GM12878 (cell line): ENCODE measurements around the gene RGS14. TPM values are rescaled to one million over a fixed set of nuclear protein-coding genes. Genes with fewer than 3 reads are reported as not detected.
A peak's percentile ranks its signal among the peaks of the same experiment; 100 is the strongest.

ENCODE experiments used
- CBFB ChIP-seq: IDR thresholded peaks from 2 replicates; pipeline ENCODE4 v1.6.1; 2016; ENCODE audit warnings: antibody characterized with exemption, low read depth
- DPF2 ChIP-seq: fragments of 450-650 bp; IDR thresholded peaks from 2 replicates; pipeline ENCODE4 v1.6.1; 2017; ENCODE audit warnings: mild to moderate bottlenecking
- ETV6 ChIP-seq, 2 experiments: fragments of 450-650 bp in 1 of 2; IDR thresholded peaks in 1 of 2; conservative IDR thresholded peaks in 1 of 2; 2 replicates each; pipeline ENCODE4 v1.6.1; 2014; ENCODE audit warnings: antibody characterized with exemption in 1 of 2, borderline replicate concordance in 1 of 2, low read depth in 1 of 2, mild to moderate bottlenecking in 1 of 2, moderate library complexity in 1 of 2
- FOXK2 ChIP-seq: fragments of 450-650 bp; IDR thresholded peaks from 2 replicates; pipeline ENCODE4 v1.6.1; 2017; ENCODE audit warnings: mild to moderate bottlenecking, moderate library complexity
- JUND ChIP-seq: IDR thresholded peaks from 2 replicates; pipeline ENCODE4 v1.6.1; 2012; ENCODE audit warnings: low read depth, mild to moderate bottlenecking, low read length, improper control_type of control experiment, moderate library complexity
- LARP7 ChIP-seq: fragments of 450-650 bp; IDR thresholded peaks from 2 replicates; pipeline ENCODE4 v1.6.1; 2017; ENCODE audit warnings: mild to moderate bottlenecking
- SIN3A ChIP-seq: IDR thresholded peaks from 2 replicates; pipeline ENCODE4 v1.6.1; 2012; ENCODE audit warnings: low read depth, low read length, improper control_type of control experiment
- SMARCA5 ChIP-seq: fragments of 450-650 bp; IDR thresholded peaks from 2 replicates; pipeline ENCODE4 v1.6.1; 2017; ENCODE audit warnings: mild to moderate bottlenecking
- SP1 ChIP-seq: IDR thresholded peaks from one replicate; pipeline ENCODE4 v1.6.1; 2011; ENCODE audit warnings: low read depth, low read length
- SRF ChIP-seq, 2 experiments: IDR thresholded peaks; 2 replicates each; pipeline ENCODE4 v1.6.1; 2011; ENCODE audit warnings: low read depth in 2 of 2, low read length in 2 of 2, mild to moderate bottlenecking in 1 of 2, moderate library complexity in 1 of 2
- SUPT20H ChIP-seq: IDR thresholded peaks from 2 replicates; pipeline ENCODE4 v1.6.1; 2011; ENCODE audit warnings: low read depth, mild to moderate bottlenecking, low read length, moderate library complexity, borderline replicate concordance; ENCODE audit not compliant: control insufficient read depth
- polyA plus RNA-seq, 11 experiments: library from polyadenylated mRNA; depleted of rRNA in 4 of 11; unstranded in 6 of 11; stranded (reverse) in 5 of 11; fragments of >200 nt; fragmentation: Nextera tagmentation in 4 of 11; fragmentation: Illumina TruSeq in 1 of 11; extraction: Ambion mirVana in 4 of 11; extraction: Trizol in 1 of 11; gene quantifications; 1 replicate in 1 of 11; 2 replicates in 10 of 11; pipeline versions ENCODE4 v1.2.1 to v1.2.3, GENCODE V29; 2011 to 2016; ENCODE audit warnings: inconsistent platforms in 2 of 11, missing spikeins in 2 of 11, low read depth in 1 of 11
- total RNA-seq, 4 experiments: library from RNA; depleted of rRNA in 3 of 4; stranded (reverse); fragments of >200 nt in 3 of 4; fragmentation: Illumina TruSeq in 1 of 4; extraction: Trizol in 1 of 4; gene quantifications; 2 replicates each; pipeline versions ENCODE4 v1.2.1 to v1.2.3, GENCODE V29; 2013 to 2021
- TF ChIP-seq, protein P1 (sequence below): fragments of 450-650 bp; IDR thresholded peaks from 2 replicates; pipeline ENCODE4 v1.6.1; 2017; ENCODE audit warnings: low read depth, mild to moderate bottlenecking, moderate library complexity
- TF ChIP-seq, protein P2 (sequence below): fragments of 450-650 bp; IDR thresholded peaks from 2 replicates; pipeline ENCODE4 v1.6.1; 2016; ENCODE audit warnings: mild to moderate bottlenecking, moderate library complexity, borderline replicate concordance
- TF ChIP-seq, protein P3 (sequence below): IDR thresholded peaks from 2 replicates; pipeline ENCODE4 v1.6.1; 2012; ENCODE audit warnings: low read length, inconsistent platforms
- TF ChIP-seq, protein P4 (sequence below): IDR thresholded peaks from 2 replicates; pipeline ENCODE4 v1.6.1; 2012; ENCODE audit warnings: mild to moderate bottlenecking, low read depth, low read length
- TF ChIP-seq, protein P5 (sequence below): IDR thresholded peaks from 2 replicates; pipeline ENCODE4 v1.6.1; 2011; ENCODE audit warnings: borderline replicate concordance, low read depth, mild to moderate bottlenecking, moderate library complexity, mixed read lengths, low read length; ENCODE audit not compliant: insufficient read depth; ENCODE audit errors: extremely low read length

The RGS14 gene
- total and polyA plus RNA-seq, 10 of the 15 experiments (the other 5 are each of a cell fraction or from before 2014, with no cell fraction given): 0.19 to 88.7 (median 54.8) TPM

DNA sequence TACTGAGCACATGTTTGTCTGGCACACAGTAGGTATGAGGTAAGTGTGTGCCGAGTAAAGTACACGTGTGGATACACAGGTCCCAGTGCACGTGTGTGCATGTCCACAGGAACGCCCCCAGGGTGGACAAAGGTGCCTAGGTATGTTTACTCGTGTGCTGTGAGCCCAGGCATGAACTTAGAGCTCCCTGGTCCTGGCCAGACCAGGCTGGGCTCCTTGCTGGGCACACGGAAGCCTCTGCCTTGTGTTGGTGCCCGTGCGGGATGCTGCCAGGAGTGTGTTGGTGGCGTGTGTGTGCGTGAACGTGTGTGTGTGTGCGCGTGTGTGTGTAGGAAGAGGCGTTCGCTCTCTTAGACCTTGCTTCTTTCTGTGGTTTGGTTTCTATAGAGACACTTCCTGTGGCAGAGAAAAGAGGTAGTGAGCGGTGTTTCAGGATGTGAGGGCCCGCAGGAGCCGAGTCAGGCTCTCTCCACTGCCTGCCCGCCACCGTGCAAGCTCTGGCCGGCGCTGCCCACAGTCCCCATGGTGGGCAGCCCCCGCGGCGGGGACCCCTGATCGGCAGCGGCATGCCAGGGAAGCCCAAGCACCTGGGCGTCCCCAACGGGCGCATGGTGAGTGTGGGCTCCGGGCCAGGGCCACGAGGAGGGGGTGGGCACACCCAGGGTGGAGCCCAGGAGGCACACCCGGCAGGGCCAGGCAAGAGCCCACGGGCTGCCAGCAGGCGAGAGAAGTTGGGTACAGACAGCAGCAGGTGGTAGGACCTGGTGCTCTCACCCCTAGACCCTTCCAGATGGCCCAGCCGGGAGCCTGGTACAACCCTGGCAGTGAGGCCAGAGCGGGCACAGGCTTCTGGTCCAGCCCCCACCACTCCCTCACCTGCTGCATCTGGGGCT is at the start of gene RGS14 (continued):
- TF ChIP-seq ETV6 (conservative IDR thresholded peaks at IDR 0.05 in 1 of 2, IDR thresholded peaks at IDR 0.05 in 1 of 2; ENCODE audit: borderline replicate concordance in 1 of 2, low read depth in 1 of 2): peak in 1 of 2 experiments; percentile 95; a peak in 2 of 4 replicates
- no peak for TF ChIP-seq JUND
- TF ChIP-seq, protein P1, sequence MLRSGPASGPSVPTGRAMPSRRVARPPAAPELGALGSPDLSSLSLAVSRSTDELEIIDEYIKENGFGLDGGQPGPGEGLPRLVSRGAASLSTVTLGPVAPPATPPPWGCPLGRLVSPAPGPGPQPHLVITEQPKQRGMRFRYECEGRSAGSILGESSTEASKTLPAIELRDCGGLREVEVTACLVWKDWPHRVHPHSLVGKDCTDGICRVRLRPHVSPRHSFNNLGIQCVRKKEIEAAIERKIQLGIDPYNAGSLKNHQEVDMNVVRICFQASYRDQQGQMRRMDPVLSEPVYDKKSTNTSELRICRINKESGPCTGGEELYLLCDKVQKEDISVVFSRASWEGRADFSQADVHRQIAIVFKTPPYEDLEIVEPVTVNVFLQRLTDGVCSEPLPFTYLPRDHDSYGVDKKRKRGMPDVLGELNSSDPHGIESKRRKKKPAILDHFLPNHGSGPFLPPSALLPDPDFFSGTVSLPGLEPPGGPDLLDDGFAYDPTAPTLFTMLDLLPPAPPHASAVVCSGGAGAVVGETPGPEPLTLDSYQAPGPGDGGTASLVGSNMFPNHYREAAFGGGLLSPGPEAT: peak; percentile 84
- TF ChIP-seq DPF2: peak; percentile 92
- TF ChIP-seq SMARCA5: no peak; the same call in 1 of the 2 replicates
- TF ChIP-seq, protein P2, sequence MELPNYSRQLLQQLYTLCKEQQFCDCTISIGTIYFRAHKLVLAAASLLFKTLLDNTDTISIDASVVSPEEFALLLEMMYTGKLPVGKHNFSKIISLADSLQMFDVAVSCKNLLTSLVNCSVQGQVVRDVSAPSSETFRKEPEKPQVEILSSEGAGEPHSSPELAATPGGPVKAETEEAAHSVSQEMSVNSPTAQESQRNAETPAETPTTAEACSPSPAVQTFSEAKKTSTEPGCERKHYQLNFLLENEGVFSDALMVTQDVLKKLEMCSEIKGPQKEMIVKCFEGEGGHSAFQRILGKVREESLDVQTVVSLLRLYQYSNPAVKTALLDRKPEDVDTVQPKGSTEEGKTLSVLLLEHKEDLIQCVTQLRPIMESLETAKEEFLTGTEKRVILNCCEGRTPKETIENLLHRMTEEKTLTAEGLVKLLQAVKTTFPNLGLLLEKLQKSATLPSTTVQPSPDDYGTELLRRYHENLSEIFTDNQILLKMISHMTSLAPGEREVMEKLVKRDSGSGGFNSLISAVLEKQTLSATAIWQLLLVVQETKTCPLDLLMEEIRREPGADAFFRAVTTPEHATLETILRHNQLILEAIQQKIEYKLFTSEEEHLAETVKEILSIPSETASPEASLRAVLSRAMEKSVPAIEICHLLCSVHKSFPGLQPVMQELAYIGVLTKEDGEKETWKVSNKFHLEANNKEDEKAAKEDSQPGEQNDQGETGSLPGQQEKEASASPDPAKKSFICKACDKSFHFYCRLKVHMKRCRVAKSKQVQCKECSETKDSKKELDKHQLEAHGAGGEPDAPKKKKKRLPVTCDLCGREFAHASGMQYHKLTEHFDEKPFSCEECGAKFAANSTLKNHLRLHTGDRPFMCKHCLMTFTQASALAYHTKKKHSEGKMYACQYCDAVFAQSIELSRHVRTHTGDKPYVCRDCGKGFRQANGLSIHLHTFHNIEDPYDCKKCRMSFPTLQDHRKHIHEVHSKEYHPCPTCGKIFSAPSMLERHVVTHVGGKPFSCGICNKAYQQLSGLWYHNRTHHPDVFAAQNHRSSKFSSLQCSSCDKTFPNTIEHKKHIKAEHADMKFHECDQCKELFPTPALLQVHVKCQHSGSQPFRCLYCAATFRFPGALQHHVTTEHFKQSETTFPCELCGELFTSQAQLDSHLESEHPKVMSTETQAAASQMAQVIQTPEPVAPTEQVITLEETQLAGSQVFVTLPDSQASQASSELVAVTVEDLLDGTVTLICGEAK: peak; percentile 75; the same call in 1 of the 2 replicates
- TF ChIP-seq, protein P3, sequence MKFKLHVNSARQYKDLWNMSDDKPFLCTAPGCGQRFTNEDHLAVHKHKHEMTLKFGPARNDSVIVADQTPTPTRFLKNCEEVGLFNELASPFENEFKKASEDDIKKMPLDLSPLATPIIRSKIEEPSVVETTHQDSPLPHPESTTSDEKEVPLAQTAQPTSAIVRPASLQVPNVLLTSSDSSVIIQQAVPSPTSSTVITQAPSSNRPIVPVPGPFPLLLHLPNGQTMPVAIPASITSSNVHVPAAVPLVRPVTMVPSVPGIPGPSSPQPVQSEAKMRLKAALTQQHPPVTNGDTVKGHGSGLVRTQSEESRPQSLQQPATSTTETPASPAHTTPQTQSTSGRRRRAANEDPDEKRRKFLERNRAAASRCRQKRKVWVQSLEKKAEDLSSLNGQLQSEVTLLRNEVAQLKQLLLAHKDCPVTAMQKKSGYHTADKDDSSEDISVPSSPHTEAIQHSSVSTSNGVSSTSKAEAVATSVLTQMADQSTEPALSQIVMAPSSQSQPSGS: no peak
- peak; percentile 89 for TF ChIP-seq CBFB
- TF ChIP-seq, protein P4, sequence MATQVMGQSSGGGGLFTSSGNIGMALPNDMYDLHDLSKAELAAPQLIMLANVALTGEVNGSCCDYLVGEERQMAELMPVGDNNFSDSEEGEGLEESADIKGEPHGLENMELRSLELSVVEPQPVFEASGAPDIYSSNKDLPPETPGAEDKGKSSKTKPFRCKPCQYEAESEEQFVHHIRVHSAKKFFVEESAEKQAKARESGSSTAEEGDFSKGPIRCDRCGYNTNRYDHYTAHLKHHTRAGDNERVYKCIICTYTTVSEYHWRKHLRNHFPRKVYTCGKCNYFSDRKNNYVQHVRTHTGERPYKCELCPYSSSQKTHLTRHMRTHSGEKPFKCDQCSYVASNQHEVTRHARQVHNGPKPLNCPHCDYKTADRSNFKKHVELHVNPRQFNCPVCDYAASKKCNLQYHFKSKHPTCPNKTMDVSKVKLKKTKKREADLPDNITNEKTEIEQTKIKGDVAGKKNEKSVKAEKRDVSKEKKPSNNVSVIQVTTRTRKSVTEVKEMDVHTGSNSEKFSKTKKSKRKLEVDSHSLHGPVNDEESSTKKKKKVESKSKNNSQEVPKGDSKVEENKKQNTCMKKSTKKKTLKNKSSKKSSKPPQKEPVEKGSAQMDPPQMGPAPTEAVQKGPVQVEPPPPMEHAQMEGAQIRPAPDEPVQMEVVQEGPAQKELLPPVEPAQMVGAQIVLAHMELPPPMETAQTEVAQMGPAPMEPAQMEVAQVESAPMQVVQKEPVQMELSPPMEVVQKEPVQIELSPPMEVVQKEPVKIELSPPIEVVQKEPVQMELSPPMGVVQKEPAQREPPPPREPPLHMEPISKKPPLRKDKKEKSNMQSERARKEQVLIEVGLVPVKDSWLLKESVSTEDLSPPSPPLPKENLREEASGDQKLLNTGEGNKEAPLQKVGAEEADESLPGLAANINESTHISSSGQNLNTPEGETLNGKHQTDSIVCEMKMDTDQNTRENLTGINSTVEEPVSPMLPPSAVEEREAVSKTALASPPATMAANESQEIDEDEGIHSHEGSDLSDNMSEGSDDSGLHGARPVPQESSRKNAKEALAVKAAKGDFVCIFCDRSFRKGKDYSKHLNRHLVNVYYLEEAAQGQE: no peak
- no peak for TF ChIP-seq SUPT20H
- TF ChIP-seq SP1: peak; percentile 75
- TF ChIP-seq SIN3A: peak; percentile 91
- TF ChIP-seq LARP7: peak; percentile 67
- peak; percentile 52; the same call in 1 of the 2 replicates for TF ChIP-seq FOXK2
- TF ChIP-seq, protein P5, sequence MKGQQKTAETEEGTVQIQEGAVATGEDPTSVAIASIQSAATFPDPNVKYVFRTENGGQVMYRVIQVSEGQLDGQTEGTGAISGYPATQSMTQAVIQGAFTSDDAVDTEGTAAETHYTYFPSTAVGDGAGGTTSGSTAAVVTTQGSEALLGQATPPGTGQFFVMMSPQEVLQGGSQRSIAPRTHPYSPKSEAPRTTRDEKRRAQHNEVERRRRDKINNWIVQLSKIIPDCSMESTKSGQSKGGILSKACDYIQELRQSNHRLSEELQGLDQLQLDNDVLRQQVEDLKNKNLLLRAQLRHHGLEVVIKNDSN: no peak
- no peak for TF ChIP-seq SRF (IDR thresholded peaks at IDR 0.05; ENCODE audit: low read depth in 2 of 2, low read length in 2 of 2)
